Activated CD4-positive, CD25-positive, alpha-beta regulatory T cell (primary cell): Measurements from ENCODE around the gene NRARP.

Experiments
- DNase-seq, 4 experiments: peaks; one replicate each; lab custom pipeline; 2025; lab: John Stamatoyannopoulos, UW

The NRARP gene

DNA sequence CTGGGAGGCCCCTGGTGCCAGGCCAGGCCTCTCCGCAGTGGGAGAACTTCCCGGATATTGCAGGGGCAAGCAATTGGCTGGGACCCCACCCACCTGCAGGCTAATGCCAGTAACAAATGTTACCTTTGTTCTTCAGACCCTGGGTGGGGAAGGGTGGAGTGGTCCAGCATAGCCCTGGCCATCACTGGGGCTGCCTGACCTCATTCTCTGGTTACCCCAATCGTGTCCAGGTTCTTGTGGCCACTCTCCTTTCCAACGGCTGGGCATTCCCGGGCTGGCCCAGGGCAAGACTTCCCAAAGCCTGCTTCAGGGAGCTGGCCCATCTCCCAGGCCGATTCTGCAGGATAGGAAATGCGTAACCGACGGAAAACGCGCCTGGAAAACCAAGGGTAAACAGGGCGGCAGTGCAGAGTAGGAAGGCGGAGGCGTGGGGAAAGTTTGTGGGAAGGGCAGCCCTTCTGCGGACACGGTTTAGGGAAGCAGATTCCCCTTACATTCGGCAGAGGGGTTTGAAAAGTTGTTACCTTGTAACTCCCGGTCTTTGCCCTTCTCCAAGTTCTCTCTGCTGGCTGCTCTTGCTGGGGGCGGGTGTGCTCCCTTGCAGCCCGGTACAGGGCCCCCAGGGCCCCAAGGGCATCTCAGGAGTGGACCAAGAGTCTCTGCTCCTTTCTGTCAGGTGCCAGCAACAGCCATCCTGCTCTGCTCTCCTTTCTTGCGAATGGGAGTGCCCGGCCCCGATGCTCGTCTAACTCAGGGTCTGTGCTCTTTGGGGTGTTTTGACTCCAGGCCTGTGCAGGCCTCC lies 3.5 kb downstream of the NRARP start:
- no peak for DNase-seq

GRCh38 chr9:137297966-137298365 lies 4.1 kb downstream of the NRARP start:
- DNase-seq, result no peak

DNA sequence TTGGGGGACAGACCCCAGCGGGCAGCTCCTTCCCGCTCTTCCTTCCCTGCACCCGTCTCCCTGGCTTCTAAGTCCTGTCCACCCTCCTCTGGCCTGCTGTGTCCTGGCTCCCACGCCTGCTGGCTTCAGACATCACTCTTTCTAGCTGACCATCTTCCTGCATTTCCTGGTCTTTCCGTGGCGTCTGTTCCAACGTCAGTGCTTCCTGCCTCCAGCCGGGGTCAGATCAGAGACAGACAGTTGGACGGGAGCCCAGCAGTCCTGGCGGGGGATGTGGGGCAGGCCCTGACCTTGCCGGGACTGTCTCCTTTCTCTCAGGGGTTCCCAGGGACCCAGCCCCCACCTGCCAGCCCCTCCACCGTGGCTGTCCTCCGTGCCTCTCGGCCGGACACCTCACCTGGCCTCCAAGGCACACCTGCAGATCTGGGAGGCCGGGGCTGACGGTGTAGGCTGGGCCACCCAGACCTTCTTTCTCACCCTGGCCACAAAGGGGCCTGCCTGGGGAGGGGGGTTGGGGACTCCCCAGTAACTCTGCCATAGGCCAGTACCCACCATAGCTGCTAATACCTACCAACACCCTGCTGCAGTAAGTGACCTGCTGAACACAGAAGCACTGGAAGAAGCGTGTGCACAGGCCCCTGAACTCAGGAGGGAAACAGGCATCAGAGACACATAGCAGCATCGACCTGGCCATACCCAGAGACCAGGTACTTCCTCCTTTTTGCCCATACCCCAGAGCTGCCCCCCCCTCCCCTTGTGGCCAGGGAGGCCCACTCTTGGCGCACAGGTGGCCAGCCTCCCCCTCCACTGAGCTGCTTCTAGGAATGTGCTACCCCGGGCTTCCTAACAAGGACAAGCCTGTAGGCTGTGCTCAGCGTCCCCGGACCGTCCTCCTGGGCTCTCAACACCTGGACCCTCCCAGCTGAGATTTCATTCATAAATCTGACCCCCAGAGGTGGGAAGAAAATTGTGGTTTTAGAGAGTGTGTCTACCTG lies 5.1 kb downstream of the NRARP start:
- no peak for DNase-seq

GRCh38 chr9:137295849-137296669 lies 6.0 kb downstream of the NRARP start:
- no peak for DNase-seq

- peak in 1 of 4 experiments; percentile 36 for DNase-seq
These were observed 6.7 kb downstream of the NRARP start for GRCh38 chr9:137295238-137295811.

DNA sequence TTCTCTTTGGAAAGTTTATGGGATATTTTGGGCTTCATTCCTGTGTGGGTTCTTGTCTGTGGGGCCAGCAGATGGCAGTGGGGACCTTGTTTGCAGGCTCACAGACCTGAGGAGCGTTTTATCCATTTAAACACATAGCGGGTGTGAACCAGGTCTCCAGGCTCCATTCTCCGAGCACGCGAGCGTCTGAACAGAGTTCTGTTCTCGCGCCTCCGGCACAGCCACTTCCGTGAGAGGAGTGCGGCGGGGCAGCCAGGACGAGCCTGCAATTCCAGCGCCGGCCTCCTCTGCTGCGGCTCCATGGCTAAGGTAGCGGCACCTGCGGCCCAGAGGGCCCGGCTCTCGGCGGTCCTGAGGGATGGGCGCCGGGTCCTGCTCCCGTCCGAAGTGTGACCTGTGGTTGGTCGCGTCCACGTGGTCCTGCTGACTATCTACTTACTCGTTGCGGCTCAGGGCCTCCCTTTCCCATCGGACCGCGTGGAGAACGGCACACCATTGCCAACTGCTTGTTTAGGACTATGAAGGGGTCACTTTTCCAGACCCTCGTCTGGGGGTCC lies 7.3 kb downstream of the NRARP start:
- no peak for DNase-seq

DNA sequence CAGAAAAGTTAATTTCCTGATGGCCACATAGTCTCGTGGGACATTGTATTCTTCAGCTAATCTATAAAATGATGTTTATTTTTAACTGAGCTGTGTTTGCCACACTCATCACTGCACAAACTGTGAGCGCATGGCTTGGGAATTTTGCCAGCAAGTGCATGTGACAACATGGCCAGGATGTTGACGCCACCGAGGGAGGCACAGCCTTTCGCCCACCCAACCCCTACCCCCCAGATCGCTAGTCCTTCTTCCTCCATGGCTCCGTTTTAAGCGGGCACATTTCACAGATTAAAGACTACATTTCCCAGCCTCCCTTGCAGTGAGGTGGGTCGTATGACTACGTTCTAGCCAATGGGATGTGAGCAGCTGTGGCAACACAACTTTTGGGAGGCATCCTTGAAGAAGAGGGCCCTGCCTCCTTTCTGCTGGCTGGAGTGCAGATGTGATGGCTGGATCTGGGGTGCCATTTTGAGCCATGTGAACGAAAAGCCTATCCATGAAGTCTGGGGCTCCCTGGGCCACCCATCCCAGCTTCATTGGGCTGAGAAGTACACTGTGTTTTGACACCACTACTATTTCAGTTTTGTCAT lies 7.9 kb downstream of the NRARP start:
- DNase-seq, result no peak

GRCh38 chr9:137293482-137294090 lies 8.5 kb downstream of the NRARP start:
- DNase-seq, result no peak

DNA sequence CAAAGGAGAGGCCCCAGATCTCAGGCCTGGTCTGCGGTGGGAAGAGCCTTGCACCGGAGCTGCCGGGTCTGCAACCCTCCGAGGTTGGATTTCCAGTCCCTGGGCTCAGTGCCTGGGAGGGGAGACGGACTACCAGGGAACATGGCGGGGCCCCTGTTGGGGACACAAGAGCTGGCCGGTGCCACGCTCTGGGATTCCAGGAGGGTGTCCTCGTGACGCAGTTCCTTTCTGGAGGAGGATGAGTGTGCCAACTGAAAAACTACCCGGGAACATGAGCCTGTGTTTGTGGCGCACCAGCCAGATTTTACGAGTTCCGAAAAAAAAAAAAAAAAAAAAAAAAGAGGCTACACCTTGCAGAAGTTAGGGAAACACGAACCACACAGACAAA lies 9.0 kb downstream of the NRARP start:
- DNase-seq, result no peak

- DNase-seq, result no peak
These were observed 15.1 kb downstream of the NRARP start for GRCh38 chr9:137286975-137287383.

DNA sequence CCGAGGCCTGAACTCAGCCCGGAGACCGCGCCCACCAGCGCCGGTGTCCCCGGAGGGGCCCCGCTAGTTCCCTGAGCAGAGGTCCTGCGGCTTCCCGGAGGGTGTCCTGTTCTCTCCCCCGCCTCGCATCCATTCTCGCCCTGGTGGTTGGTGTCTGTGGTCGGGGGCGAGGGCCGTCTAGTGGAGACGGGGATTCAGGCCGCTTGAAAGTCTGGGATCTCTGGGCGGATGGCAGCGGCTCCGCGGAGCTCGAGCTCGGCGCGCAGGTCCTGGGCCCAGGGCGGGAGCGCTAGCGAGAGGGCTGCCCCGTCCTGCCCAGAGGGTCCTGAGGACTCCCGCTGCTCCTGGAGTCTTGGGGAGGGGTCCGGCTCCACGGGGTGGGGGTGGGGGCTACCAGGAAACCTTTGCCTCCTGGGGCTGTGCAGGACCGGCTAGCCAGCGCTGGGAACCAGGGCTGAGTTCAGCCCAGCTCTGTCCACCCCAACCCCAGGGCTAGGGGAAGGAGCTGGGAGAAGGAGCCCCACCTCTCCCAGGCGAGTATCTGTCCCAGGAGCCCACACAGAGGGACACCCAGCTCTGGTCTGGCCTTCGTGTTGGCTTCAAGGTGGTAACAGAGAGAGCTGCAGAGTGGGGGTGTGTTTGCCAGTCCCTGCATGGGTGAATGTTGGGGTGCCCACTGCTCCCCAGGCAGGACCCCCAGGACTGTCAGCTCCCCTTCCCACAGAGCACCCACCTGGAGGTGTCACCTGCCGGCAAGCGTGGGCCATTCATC lies 20.5 kb downstream of the NRARP start:
- no peak for DNase-seq

- DNase-seq, result no peak
These were observed 21.4 kb downstream of the NRARP start for GRCh38 chr9:137280474-137281344.

GRCh38 chr9:137279741-137280473 lies 22.2 kb downstream of the NRARP start:
- DNase-seq, result no peak

DNA sequence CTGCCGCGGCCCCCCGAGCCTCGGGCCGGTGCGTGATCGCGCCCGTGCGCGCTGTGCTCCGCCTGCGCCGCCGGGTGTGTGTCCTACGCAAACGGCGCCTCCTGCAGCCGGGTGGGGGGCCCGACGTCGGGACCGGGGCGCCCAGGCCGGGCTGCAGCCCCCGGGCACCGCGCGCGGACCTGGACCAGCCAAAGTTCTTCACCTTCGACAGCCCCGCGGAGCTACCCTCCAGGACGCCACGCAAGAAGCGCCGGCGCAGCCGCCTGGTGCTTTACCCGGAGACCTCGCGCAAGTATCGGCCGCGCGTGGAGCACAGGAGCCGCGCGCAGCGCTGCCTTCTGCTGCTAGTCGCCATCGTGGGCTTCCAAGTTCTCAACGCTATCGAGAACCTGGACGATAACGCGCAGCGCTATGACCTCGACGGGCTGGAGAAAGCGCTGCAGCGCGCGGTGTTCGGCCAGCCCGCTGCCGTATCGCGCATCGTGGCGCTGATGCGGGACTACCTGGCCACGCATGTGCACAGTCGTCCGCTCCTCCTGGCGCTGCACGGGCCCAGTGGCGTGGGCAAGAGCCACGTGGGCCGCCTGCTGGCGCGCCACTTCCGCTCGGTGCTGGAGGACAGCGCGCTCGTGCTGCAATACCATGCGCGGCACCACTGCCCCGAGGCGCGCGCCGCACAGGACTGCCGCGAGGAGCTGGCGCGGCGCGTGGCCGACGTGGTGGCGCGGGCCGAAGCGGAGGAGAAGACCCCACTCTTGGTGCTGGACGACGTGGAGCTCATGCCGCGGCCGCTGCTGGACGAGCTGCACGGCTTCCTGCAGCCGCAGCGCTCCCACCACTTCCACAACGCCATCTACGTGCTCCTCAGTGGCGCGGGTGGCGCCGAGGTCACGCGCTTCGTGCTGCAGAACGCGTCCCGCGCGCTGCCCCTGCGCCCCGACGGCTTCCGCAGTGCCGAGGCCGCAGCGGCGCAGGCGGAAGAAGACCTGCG lies 23.1 kb downstream of the NRARP start:
- no peak for DNase-seq

DNA sequence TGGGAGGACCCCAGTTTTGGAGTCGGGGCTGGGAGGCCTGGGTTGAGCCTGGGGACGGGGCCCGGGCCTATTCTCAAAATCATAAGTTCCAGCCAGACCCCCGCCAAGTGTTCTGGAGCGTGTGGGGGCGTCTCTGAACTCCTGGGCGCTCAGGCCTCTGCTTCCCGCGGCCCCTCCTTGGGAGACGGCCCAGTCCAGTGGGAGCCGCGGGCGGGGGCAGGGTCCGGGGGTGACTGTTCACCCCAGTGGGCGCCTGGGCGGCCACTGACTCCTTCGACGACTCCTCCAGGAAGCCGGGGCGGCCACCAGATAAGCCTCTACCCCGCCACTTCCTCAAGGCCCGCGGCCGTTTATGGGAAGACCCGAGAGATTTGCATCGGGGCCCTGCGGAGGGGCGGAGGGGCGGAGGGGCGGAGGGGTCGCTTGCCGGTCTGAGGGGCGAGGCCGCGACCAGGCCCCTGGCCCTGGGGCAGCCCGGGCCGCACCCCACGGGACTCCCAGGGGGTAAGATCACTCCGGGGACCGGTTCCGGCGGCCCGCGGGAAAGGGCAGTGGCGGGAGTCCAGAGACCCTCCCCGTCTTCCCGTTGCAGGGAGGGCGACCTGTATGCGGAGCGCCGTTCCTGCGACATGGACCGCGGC lies 23.9 kb downstream of the NRARP start:
- DNase-seq, result no peak

- DNase-seq, result peak in 2 of 4 experiments; percentile 32 to 36
These were observed 24.6 kb downstream of the NRARP start, which contains the start of gene TOR4A for GRCh38 chr9:137277329-137278041. Gene TOR4A, plus strand, starts transcription at chr9:137277726. Its CDS starts 964 bp downstream, at chr9:137278690.
